Trophoblast cell (in vitro differentiated cells and primary cell): ENCODE measurements around the gene NFIB.

Experiments used
- DNase-seq, 2 donors: peaks; one replicate each; pipeline ENCODE4 v3.0.0-alpha.2; 2016
- H2AFZ ChIP-seq: 2 replicates; pipeline ENCODE4 v1.6.1; 2013; ENCODE audit warnings: low read length, moderate library complexity, mild to moderate bottlenecking; ENCODE audit not compliant: insufficient read depth, poor library complexity
- H2AK5ac ChIP-seq: 2 replicates; pipeline ENCODE4 v1.6.1; 2013; ENCODE audit warnings: mild to moderate bottlenecking, low read length
- H2BK120ac ChIP-seq: 2 replicates; pipeline ENCODE4 v1.6.1; 2013; ENCODE audit warnings: low read length, mild to moderate bottlenecking, moderate library complexity; ENCODE audit not compliant: insufficient read depth, poor library complexity
- H2BK12ac ChIP-seq: 2 replicates; pipeline ENCODE4 v1.6.1; 2013; ENCODE audit warnings: mild to moderate bottlenecking, low read length, moderate library complexity
- H2BK5ac ChIP-seq: 2 replicates; pipeline ENCODE4 v1.6.1; 2013; ENCODE audit warnings: low read length, low read depth, moderate library complexity, mild to moderate bottlenecking; ENCODE audit not compliant: poor library complexity
- H3K14ac ChIP-seq: 2 replicates; pipeline ENCODE4 v1.6.1; 2013; ENCODE audit warnings: mild to moderate bottlenecking, low read length
- H3K18ac ChIP-seq: 2 replicates; pipeline ENCODE4 v1.6.1; 2013; ENCODE audit warnings: mild to moderate bottlenecking, low read length
- H3K23ac ChIP-seq: 2 replicates; pipeline ENCODE4 v1.6.1; 2013; ENCODE audit warnings: low read length
- H3K27ac ChIP-seq: 2 replicates; pipeline ENCODE4 v1.5.1; 2013; ENCODE audit warnings: low read depth, mild to moderate bottlenecking, inconsistent platforms, low read length, moderate library complexity
- H3K27me3 ChIP-seq: 2 replicates; pipeline ENCODE4 v1.6.1; 2013; ENCODE audit warnings: inconsistent platforms, mild to moderate bottlenecking, low read length, moderate library complexity; ENCODE audit not compliant: insufficient read depth
- H3K36me3 ChIP-seq, 2 experiments: 1 replicate in 1 of 2; 2 replicates in 1 of 2; pipeline ENCODE4 v1.6.1; 2013; ENCODE audit warnings: low read length in 2 of 2, mild to moderate bottlenecking in 2 of 2, moderate library complexity in 1 of 2; ENCODE audit not compliant: insufficient read depth in 2 of 2, control insufficient read depth in 1 of 2
- H3K4ac ChIP-seq: 2 replicates; pipeline ENCODE4 v1.6.1; 2013; ENCODE audit warnings: low read depth, mild to moderate bottlenecking, low read length, moderate library complexity
- H3K4me1 ChIP-seq, 2 experiments: 1 replicate in 1 of 2; 2 replicates in 1 of 2; pipeline ENCODE4 v1.6.1; 2013; ENCODE audit warnings: low read length in 2 of 2, mild to moderate bottlenecking in 2 of 2, moderate library complexity in 1 of 2; ENCODE audit not compliant: insufficient read depth in 2 of 2, control insufficient read depth in 1 of 2
- H3K4me2 ChIP-seq: 2 replicates; pipeline ENCODE4 v1.6.1; 2013; ENCODE audit warnings: inconsistent platforms, mild to moderate bottlenecking, low read length, moderate library complexity
- H3K4me3 ChIP-seq: 2 replicates; pipeline ENCODE4 v1.5.1; 2013; ENCODE audit warnings: mild to moderate bottlenecking, low read depth, low read length, inconsistent platforms
- H3K79me1 ChIP-seq: one replicate; pipeline ENCODE4 v1.6.1; 2013; ENCODE audit warnings: low read length
- H3K79me2 ChIP-seq: 2 replicates; pipeline ENCODE4 v1.6.1; 2013; ENCODE audit warnings: low read length, mild to moderate bottlenecking; ENCODE audit not compliant: control insufficient read depth, insufficient read depth, poor library complexity
- H3K9ac ChIP-seq: 2 replicates; pipeline ENCODE4 v1.6.1; 2013; ENCODE audit warnings: mild to moderate bottlenecking, low read length
- H3K9me3 ChIP-seq: 2 replicates; pipeline ENCODE4 v1.6.1; 2013; ENCODE audit warnings: low read depth, mild to moderate bottlenecking, control low read depth, inconsistent platforms, low read length; ENCODE audit not compliant: insufficient read depth
- H4K12ac ChIP-seq: 2 replicates; pipeline ENCODE4 v1.6.1; 2013; ENCODE audit warnings: low read depth, mild to moderate bottlenecking, low read length, moderate library complexity
- H4K8ac ChIP-seq: 2 replicates; pipeline ENCODE4 v1.6.1; 2013; ENCODE audit warnings: low read depth, mild to moderate bottlenecking, low read length, moderate library complexity
- H4K91ac ChIP-seq: one replicate; pipeline ENCODE4 v1.6.1; 2013; ENCODE audit warnings: low read depth, mild to moderate bottlenecking, low read length, moderate library complexity
- whole genome bisulfite sequencing: extraction: QIAGEN DNeasy Blood & Tissue Kit; methylation state at CpG from one replicate; pipeline ENCODE4 v1.1.7; 2013; ENCODE audit warnings: missing lambda C conversion rate; ENCODE audit not compliant: insufficient read length, insufficient coverage; ENCODE audit errors: extremely low coverage; 5-methylcytosine and 5-hydroxymethylcytosine counted together

NFIB gene

DNA sequence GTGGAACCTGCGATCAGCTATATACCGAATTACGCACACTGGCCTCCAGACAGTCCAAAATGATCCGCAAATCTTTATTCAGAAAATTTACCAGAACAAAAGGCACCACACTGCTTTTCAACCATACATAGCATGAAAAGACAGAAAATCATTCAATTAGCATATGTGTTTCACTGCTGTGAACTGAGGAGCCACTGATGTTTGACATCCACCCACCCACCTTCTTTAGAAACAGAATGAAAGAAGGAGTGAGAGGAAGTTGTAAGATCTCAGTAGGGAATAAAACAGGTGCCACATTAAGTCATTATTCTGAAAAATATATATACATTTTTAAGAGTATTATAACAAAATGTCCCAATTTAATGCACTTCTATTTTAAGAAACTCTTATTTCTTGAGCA, 156.8 kb downstream of the NFIB start:
- Histone ChIP-seq H2AFZ (no peak overlapping the region), H3K4me2 (no peak overlapping the region), H3K4me1 (no peaks in the 10 kb centered on the region), H3K9ac (no peak overlapping the region), H3K9me3 (no peaks in the 10 kb centered on the region), H2AK5ac (no peak overlapping the region), H3K36me3 (no peaks in the 10 kb centered on the region), H3K4me3 (no peak overlapping the region), H3K4ac (no peak overlapping the region), H2BK12ac (no peak overlapping the region), H4K8ac (no peak overlapping the region), H3K79me1 (no peaks in the 10 kb centered on the region), H3K14ac (no peak overlapping the region), H3K27me3 (no peaks in the 10 kb centered on the region), H3K18ac (no peak overlapping the region), H2BK120ac (no peak overlapping the region), H4K91ac (no peak overlapping the region), H3K27ac (no peak overlapping the region), H3K23ac (no peak overlapping the region), H4K12ac (no peak overlapping the region), H3K79me2 (no peaks in the 10 kb centered on the region), H2BK5ac (no peak overlapping the region)
- WGBS, result no CpG with 5 or more reads among the region's 4 CpGs
- no peak for DNase-seq

- H3K14ac ChIP-seq, result no peak overlapping the region
- no peak overlapping the region for H3K4me2 ChIP-seq
- no peak overlapping the region for H4K8ac ChIP-seq
- H3K9me3 ChIP-seq, result no peaks in the 10 kb centered on the region
- H2AK5ac ChIP-seq, result no peak overlapping the region
- H2BK5ac ChIP-seq, result no peak overlapping the region
- no peak overlapping the region for H3K4ac ChIP-seq
- H4K91ac ChIP-seq, result no peak overlapping the region
- H3K79me2 ChIP-seq, result no peaks in the 10 kb centered on the region
- H3K23ac ChIP-seq, result no peak overlapping the region
- H2AFZ ChIP-seq, result no peak overlapping the region
- DNase-seq, result no peak
- no CpG with 5 or more reads among the region's 6 CpGs for WGBS
- no peak overlapping the region for H3K27ac ChIP-seq
- no peaks in the 10 kb centered on the region for H3K79me1 ChIP-seq
- no peak overlapping the region for H3K9ac ChIP-seq
- no peak overlapping the region for H3K4me3 ChIP-seq
- H3K4me1 ChIP-seq, result no peaks in the 10 kb centered on the region
- no peak overlapping the region for H4K12ac ChIP-seq
- no peaks in the 10 kb centered on the region for H3K27me3 ChIP-seq
- H3K18ac ChIP-seq, result no peak overlapping the region
- no peak overlapping the region for H2BK12ac ChIP-seq
- H2BK120ac ChIP-seq, result no peak overlapping the region
- H3K36me3 ChIP-seq, result no peaks in the 10 kb centered on the region
Observed at GRCh38 chr9:14156046-14156445, 157.9 kb downstream of the NFIB start.

DNA sequence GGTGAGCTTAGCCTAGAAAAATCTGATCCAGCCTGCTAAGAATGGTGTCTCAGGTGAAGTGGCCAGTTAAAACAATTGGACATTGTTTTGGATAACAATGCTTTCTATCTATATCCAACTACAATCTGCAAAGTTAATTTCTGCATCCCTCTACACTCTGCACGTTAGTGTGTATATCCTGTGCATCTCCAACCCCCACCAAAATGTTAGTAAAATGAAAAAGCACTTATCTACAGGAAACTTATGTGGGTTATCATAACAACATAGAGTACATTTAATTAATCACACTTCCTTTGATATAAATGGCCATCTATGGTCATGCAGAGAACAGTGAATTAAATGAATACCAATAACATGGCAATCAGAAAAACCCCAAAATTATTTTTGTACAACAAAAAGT, 158.7 kb downstream of the NFIB start:
- no peak overlapping the region for H3K9ac ChIP-seq
- no peak overlapping the region for H2AFZ ChIP-seq
- H2AK5ac ChIP-seq, result no peak overlapping the region
- no peaks in the 10 kb centered on the region for H3K36me3 ChIP-seq
- no peaks in the 10 kb centered on the region for H3K79me1 ChIP-seq
- no peak overlapping the region for H3K4me3 ChIP-seq
- H3K4ac ChIP-seq, result no peak overlapping the region
- no peaks in the 10 kb centered on the region for H3K4me1 ChIP-seq
- H3K23ac ChIP-seq, result no peak overlapping the region
- no peaks in the 10 kb centered on the region for H3K27me3 ChIP-seq
- H3K14ac ChIP-seq, result no peak overlapping the region
- H2BK5ac ChIP-seq, result no peak overlapping the region
- H3K79me2 ChIP-seq, result no peaks in the 10 kb centered on the region
- no peak overlapping the region for H2BK12ac ChIP-seq
- no peak overlapping the region for H3K4me2 ChIP-seq
- no peak for DNase-seq
- no peak overlapping the region for H3K27ac ChIP-seq
- WGBS, result no CpG with 5 or more reads among the region's 1 CpG
- no peak overlapping the region for H2BK120ac ChIP-seq
- H3K9me3 ChIP-seq, result no peaks in the 10 kb centered on the region
- H4K12ac ChIP-seq, result no peak overlapping the region
- H4K8ac ChIP-seq, result no peak overlapping the region
- no peak overlapping the region for H4K91ac ChIP-seq
- H3K18ac ChIP-seq, result no peak overlapping the region

GRCh38 chr9:14153310-14153720, 160.6 kb downstream of the NFIB start:
- Histone ChIP-seq H3K9ac (no peak overlapping the region), H4K8ac (no peak overlapping the region), H3K14ac (no peak overlapping the region), H2AK5ac (no peak overlapping the region), H4K12ac (no peak overlapping the region), H3K4ac (no peak overlapping the region), H3K79me1 (no peaks in the 10 kb centered on the region), H3K27ac (no peak overlapping the region), H3K4me2 (no peak overlapping the region), H3K36me3 (no peaks in the 10 kb centered on the region), H3K23ac (no peak overlapping the region), H3K9me3 (no peaks in the 10 kb centered on the region), H4K91ac (no peak overlapping the region), H3K27me3 (no peaks in the 10 kb centered on the region), H2BK12ac (no peak overlapping the region), H3K18ac (no peak overlapping the region), H2BK120ac (no peak overlapping the region), H3K79me2 (no peaks in the 10 kb centered on the region), H2BK5ac (no peak overlapping the region), H3K4me1 (no peaks in the 10 kb centered on the region), H3K4me3 (no peak overlapping the region), H2AFZ (no peak overlapping the region)
- DNase-seq, result no peak
- no CpG with 5 or more reads among the region's 3 CpGs for WGBS
